Fibroblast of villous mesenchyme (primary cell): ENCODE data around the gene DTD2. TPM values are rescaled to one million over a fixed set of nuclear protein-coding genes. Genes with fewer than 3 reads are reported as not detected.

Experiments
- DNase-seq: peaks from one replicate; pipeline ENCODE4 v3.0.0-alpha.2; 2010; ENCODE audit warnings: low read depth
- H3K4me3 ChIP-seq: 2 replicates; pipeline ENCODE4 v1.5.1; 2011; ENCODE audit warnings: low read depth, mild to moderate bottlenecking, low read length
- total RNA-seq: library from RNA; depleted of rRNA; stranded (reverse); fragments of >200 nt; gene quantifications from 2 replicates; pipeline ENCODE4 v1.2.3, GENCODE V29; 2012
- TF ChIP-seq, protein P1 (sequence below): IDR thresholded peaks from 2 replicates; pipeline ENCODE4 v1.5.1; 2012; ENCODE audit warnings: low read depth, mild to moderate bottlenecking, low read length; ENCODE audit not compliant: insufficient read depth

Gene DTD2
- total RNA-seq, result 46.7 and 68.2 TPM in 2 replicates

DNA sequence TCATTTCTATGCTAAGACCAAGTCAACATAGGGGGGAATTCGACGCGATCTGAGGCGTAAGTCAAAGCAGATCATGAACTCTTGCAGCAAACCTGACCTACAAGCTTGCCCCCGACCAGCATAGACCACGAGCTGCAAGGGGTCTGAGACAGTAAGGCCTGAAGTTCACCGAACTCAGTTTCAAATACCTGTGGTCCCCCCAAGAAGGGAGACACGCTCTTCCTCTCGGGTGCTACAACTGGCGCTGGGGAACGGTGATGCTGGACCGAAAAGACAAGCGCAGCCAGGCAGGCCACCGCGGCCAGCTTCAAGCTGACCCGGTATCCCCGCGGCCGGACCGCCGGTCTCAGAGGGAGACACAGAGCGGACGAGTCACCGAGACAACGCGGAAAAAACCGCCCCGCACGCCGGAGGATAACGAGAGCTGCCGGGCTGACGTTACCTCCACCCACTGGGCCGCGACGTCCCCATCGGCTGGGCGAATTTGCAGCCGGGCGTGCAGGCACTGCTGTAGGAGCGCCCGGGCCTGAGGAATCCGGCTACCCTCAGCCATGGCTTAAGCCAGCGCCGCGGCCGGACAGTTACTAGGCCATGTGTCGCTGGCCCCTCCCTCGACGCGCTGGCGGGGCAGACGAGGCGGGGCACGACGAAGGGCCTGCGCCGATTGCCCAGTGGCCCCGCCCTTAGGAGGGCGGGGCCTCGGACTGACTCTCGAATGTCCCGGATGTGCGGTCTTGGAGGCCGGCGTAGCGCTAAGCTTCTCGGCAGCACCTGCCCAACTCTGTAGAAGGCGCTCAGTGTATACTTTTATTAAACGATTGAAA is at the start of gene DTD2:
TSS of gene DTD2 (minus strand) at position 666 of the 824 bp plus-strand sequence. CDS start at position 553, 113 bp downstream.
- TF ChIP-seq, protein P1, sequence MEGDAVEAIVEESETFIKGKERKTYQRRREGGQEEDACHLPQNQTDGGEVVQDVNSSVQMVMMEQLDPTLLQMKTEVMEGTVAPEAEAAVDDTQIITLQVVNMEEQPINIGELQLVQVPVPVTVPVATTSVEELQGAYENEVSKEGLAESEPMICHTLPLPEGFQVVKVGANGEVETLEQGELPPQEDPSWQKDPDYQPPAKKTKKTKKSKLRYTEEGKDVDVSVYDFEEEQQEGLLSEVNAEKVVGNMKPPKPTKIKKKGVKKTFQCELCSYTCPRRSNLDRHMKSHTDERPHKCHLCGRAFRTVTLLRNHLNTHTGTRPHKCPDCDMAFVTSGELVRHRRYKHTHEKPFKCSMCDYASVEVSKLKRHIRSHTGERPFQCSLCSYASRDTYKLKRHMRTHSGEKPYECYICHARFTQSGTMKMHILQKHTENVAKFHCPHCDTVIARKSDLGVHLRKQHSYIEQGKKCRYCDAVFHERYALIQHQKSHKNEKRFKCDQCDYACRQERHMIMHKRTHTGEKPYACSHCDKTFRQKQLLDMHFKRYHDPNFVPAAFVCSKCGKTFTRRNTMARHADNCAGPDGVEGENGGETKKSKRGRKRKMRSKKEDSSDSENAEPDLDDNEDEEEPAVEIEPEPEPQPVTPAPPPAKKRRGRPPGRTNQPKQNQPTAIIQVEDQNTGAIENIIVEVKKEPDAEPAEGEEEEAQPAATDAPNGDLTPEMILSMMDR, result peak; percentile 2
- peak; percentile 94 for DNase-seq

DNA sequence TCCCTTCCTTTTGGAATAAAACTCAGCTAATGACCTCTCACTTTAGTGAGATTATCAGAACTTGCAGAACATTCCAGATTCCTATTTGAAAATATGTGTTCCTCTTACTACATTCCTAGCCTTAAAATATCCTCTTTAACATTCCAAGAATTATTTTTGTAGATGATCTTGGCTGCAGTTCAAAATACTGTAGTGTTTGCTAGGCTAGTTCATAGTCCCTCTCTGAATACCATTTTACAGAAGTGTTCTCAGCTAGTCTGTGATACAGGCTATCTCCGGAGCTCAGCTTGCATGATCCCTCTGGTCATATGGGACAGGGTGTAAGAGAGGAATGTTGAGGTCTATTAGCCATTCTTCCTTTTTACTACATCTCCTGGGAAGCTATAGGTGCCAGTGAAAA is 48.1 kb upstream of the DTD2 start:
- H3K4me3 ChIP-seq, result no peak overlapping the region
- peak; percentile 25 for DNase-seq
- TF ChIP-seq, protein P1, result no peak

More for the DNA sequence above, at the start of gene DTD2:
- peak within 1 kb of the TSS; percentile 68 for H3K4me3 ChIP-seq

DNA sequence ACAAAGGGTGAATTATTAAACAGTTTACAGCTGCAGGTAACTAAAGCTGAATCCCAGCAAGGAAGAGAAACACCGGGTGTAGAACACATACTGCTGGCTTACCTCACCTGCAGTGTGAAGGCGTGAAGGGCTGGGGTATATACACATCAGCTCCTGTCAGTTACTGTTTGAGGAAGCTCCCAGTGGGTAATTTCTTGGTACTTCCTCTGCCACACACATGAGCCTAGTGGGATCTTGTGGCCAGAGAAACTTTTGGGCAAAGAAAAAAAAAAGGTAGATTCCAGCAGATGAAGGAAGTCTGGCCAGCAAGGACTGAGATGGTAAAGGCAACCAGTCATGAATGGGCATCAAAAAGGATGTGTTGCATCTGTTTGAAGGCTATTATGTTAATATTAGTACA is 44.6 kb upstream of the DTD2 start:
- no peak overlapping the region for H3K4me3 ChIP-seq
- no peak for DNase-seq
- TF ChIP-seq, protein P1, result no peak

DNA sequence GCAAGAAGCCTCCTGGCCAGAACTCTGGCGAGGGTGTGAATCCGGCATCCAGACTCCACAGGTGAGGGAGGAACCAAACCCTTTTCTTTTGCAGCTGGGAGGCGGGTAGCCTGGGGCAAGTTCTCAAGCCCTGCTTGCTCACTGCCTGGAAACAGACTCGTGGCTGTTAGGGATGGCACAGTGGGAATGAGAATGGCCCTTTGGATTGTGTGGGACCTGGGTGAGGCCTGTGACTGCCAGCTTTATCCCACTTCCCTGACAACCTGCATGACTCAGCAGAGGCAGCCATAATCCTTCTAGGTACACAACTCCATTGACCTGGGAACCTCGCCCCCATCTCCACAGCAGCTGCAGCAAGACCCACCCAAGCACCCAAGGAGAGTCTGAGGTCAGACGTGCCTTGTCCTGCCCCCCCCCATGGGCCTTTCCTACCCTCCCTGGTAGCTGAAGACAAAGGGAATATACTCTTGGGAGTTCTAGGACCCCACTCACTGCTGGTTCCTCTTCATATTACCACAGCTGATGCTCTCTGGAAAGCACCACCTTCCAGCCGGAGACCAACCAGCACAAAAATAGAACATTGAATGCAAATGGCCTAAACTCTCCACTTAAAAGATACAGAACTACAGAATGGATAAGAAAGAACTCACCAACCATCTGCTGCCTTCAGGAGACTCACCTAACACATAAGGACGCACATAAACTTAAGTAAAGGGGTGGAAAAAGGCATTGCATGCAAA is 35.6 kb upstream of the DTD2 start:
- TF ChIP-seq, protein P1, result no peak
- DNase-seq, result no peak
- H3K4me3 ChIP-seq, result no peak overlapping the region

DNA sequence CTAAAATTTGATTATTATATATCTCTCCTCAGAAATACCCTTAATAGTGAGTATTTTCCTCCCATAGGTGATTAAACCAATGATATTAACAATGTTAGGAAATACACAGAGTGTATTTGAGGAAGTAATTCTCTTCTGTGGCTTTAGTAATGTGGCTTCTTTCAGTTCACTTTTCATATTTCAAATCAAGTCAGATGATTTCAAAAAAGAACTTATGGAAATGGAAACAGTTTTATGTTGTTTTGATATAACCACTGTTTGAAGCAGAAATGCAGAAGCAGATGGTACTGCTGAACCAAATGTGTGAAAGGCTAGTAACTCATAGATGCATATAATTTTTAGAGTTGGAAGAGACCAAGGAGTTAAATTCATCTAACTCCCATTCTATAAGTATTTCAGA is 32.4 kb upstream of the DTD2 start:
- TF ChIP-seq, protein P1, result no peak
- H3K4me3 ChIP-seq, result no peak overlapping the region
- no peak for DNase-seq

DNA sequence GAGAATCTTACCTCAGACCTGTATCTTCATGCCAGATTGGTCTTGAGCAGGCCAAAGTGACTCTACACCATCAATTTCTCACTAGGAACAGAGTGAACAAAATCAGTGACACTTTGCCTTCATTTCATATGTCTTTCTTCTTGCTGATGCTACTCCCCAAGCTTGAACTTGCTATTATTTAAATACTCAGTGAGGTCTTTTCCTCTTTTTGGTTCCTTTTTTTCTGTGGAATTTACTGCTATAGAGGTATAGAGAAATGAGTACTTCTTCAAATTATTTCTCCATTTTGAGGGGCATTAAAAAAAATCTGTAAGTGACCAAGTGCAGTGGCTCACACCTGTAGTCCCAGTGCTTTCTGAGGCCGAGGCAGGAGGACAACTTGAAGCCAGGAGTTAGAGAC is 30.6 kb upstream of the DTD2 start, which contains the start of gene GPR33:
TSS of gene GPR33 (minus strand) at position 154 of the 400 bp plus-strand sequence. CDS start 4,074 bp downstream, outside the sequence.
- no peak for DNase-seq
- no peak within 1 kb of the TSS for H3K4me3 ChIP-seq
- TF ChIP-seq, protein P1, result no peak
